Endothelial cell of hepatic sinusoid (primary cell): ENCODE data around the gene SOHLH1.
"Not testable (repeated sequence)": the region's sequence is repeated elsewhere in the genome, so short reads cannot be mapped to it uniquely, and the experiment has no call there.

ENCODE experiments used
- in situ Hi-C: cut with HindIII; loops from 2 replicates; pipeline ENCODE4 v1.10.0; 2017; ENCODE audit warnings: low sequenced_read_pairs

Gene SOHLH1

DNA sequence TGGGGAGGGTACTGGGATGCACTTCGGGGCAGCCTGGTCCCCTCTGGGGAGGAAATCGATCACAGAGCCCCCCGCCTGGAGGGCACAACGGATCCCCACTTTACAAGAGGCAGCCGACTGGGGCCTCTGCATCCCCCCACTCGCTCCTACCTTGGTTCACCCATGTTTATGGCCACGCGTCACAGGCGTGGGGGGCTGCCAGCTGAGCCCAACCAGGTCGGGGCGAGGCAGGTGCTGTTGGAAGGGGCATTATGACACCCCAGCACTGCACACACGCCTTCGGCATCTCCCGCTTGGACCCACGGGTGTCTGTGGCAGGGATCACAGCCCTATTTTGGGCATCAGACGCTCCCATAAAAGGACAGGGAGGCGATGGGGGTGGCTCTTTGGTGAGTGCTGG is 14.6 kb downstream of the SOHLH1 start:
- in situ Hi-C loops: no loop called here

DNA sequence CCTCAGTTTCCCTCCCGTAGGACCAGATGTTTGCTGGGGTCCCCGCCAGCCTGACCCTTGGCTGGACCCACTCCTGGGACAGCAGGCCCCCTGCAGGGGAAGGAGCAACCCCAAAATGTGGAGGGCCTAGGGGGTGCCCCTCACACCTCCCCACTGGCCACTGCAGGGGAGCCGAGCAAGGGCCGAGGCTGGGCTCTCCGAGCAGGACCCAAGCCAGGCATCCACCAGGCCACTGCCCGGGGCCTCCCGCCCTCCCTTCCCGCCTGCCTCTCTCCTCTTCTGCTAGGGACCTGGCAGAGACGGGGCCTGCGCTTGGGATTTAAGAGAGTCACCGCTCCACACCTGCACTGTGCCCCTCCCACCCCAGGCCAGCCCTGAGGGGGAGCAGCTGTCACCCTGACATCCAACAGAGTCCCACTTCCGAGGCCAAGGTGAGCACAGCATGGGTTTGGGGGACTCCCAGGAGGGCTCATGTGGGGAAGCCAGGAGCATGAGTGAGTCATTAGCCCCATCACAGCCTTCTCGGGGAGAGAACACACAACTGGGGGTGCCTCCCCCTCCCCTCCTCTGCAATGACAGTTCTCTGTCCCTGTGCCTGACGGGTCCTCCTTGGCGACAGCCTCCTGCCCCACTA is 15.8 kb downstream of the SOHLH1 start:
- in situ Hi-C loops: no loop called here

DNA sequence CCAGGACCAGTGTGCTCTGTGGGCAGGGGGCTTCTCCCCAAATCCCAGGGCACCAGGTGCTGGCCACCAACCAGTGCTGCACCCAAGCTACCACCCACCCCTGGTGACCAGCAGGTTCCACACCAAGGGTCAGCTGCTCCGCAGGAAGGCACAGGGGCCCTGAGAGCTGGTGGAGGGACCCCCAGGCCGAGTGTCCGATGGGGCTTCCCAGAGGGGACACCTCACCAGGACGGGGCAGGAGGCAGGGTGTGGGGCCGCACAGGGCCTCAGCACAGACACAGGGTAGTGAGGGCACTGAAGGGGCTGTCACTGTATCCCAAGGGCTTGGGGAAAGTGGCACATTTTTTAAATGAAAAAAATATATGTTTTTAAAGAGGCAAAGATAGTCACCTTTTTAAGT is 18.1 kb downstream of the SOHLH1 start:
- in situ Hi-C loops: no loop called here

DNA sequence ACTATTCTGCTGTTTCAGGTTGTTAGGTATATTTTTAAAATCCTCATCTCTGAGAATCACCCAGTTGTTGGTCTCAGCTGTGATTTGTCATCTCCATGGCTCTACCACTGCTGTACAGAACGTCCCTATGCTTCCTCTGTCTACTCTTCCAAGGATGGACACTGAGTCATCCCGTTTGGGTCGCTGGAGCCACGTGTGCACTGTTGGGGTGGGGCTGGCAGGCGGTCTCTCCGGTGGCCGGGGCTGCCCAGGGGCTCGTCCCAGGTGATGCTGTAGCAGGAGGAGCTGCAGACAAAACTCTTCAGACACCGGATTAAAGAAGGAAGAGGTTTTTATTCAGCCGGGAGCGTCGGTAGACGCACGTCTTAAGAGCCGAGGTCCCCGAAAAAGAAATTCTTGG is 19.2 kb downstream of the SOHLH1 start:
- in situ Hi-C loops: no loop called here

DNA sequence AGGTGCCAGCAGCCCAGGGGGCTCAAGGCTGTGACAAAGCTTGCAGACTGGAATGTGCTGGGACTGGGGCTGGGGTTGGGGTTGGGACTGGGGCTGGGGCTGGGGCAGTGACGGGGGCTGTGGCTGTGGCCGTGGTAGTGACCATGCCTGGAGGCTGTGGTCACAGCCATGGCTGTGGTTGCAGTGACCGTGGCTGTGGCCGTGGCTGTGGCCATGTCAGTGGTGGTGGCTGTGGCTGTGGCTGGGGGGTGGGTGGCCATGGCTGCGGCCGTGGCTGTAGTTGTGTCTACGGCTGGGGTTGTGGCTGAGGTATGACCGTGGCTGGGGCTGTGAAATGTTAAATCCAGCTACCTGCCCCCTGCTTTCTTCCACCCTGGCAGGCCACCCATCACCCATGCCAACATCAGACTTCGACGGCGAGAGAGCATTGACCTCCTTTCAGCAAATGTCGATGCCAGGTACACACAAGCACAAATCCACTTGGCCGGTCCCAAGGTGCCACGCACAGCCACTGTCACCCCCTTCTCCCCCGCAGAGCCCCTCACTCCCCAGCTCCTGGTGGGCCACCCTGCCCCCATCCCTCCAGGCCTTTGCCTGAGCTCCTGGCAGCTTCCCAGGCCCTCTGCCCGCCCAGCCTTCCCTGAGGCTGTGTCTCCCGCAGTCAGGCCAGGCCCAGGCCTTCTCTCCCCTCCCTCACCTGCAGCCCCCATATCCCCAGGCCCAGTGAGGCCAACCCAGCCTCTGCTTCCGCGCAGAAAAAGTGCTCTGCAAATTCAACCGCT is 20.9 kb downstream of the SOHLH1 start:
- in situ Hi-C loops: loop anchor here (5.0 kb wide), 1 partner anchor 39 kb away; no protein-coding TSS in a partner anchor

DNA sequence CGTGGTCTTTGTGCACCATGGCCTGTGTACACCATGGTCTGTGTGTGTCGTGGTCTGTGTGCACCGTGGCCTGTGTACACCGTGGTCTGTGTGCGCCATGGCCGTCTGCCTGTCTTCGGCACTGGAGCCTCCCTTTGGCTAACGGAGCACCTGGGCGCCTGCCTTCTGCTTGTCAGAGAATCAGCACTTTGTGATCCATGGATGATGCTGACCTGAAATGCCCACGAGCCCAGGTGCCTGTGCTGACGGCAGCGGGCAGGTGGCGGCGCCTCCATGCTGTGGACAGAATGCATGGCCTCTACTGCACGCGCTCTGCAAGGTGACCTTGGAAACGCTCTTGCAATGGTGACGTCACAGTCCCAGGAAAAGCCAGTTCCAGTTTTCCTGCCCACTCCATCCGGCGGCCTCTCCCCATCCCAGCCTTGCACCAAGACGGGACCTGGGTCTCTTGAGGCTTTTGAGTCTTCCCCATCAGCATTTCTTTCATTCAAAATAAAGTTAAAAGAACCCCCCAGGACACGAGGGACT is 21.6 kb downstream of the SOHLH1 start:
- in situ Hi-C loops: loop anchor here (5.0 kb wide), 1 partner anchor 40 kb away; no protein-coding TSS in a partner anchor

DNA sequence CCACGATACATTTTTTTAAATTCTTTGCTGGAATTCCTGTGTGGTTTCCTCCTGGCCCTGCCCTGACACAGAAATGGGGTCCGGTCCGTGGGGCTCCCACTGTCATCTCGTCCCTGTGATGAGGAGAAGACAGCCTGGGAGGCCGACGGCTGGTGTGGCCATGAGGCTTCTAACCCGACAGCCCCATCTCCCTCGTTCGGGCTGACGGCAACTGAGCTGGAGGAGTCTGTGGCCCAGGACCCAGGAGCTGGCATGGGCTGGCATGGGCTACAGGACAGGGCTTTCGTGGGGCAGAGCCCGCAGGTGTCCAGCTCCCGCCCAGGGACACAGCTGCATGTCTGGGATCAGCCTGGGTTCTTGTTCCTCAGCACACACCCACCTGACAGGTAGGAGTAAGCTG is 22.4 kb downstream of the SOHLH1 start:
- in situ Hi-C loops: loop anchor here (5.0 kb wide), 1 partner anchor 40 kb away; no protein-coding TSS in a partner anchor

DNA sequence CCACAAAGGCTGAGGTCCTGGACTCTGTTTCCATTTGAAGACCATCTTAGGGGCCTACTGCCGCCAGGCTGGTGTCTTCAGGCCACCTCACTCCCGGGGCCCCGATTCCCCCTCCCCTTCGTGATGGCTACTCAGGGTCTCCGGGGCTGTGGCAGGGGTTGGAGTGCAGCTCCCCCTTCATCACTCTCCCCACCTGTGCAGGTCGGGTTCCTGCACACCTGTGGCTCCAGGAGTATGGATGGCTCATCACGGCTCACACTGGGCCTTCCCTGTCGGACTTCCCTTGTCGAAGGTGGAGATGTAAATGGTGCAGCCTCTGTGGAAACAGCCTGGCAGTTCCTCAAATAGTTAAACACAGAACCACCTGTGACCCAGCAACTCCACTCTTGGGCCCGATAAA is 24.3 kb downstream of the SOHLH1 start:
- in situ Hi-C loops: loop anchor here (5.0 kb wide), 1 partner anchor 42 kb away; no protein-coding TSS in a partner anchor

DNA sequence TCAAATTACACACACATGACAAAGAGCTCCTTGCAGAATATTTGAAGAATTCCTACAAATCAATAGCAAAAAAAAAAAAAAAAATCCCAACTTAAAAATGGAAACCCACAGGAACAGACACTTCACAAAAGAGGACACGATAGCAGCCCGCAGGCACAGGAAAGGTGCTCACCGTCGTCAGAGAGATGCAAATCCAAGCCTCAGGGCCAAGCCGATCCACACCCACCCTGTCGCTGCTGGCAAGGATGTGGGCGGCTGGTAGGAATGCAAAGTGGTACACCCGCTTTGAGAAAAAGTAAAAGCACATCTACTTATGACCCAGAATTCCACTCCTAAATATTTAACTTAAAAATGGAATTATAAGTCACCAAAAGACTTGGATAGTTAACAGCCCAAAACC is 25.3 kb downstream of the SOHLH1 start:
- in situ Hi-C loops: no loop called here

DNA sequence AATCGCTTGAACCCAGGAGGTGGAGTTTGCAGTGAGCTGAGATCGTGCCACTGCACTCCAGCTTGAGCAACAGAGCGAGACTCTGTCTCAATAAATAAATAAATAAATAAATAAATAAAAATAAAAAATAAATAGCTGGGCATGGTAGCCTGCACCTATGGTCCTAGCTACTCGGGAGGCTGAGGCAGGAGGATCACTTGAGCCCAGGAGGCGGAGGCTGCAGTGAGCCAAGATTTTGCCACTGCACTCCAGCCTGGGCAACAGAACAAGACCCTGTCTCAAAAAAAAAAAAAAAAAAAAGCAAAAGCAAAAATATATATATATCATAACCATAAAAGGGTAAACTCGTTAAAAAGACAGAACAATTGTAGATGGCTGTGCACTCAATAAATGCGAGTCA is 26.5 kb downstream of the SOHLH1 start:
- in situ Hi-C loops: not testable (repeated sequence)

DNA sequence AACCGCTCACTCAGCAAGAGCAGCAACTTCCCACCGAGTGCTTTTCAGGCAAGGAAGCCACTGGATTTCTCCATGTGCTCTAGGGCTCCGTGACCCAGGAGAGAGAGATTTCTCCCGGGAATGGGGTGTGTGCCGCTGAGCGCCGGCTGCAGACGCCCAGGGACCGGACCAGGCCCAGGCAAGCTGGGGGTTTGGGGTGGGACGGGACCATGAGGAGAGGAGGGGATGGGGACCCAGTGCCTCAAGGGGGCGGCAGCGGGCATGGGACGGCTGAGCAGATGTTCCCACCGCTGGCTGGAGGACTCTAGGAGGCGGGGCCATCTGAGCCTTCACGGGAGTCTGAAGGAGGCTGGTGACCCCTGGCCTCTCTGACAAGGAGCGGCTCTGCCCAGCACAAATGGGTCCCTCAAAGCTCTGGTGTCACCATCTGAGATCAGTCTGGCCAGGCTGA is 27.7 kb downstream of the SOHLH1 start:
- in situ Hi-C loops: no loop called here

DNA sequence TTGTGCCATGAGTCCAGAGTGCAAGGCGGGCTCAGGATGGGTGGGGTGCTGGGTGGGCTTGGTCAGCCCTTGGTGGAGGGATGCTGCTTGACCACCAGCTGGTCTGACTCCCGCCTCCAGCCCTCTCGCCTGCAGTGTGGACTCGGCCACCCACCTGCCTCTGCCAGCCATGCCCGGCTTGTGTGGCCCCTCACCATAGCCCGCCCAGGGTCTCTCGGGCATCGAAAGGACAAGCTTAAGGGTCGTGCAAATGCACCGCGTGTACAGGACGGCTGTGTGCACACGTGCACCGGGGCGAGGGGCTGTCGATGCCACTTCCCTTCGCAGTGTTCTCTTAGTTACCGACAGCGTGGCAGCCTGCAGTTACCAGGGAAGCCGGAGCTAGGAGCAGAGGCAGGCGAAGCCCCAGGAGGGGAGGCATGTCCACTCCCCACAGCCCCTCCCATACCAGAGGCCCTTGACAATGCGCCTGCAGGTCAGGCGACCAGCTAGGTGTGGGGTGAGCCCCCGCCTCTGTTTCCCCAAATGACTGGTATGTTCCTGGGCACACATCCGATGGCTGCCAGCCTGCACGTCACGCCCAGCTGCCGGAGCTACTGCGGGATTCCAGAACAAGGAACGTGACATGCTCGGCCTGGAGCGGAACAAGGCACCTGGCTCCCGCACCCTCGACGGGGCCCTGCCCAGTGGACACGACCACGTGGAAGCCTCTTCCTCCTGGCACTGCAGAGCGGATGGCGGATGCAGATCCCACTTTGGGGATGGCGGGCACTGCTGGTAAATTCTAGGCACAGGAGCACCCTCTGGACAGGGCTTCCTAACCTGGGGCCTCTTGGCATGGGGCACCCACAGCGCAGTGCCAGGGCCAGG is 28.3 kb downstream of the SOHLH1 start:
- in situ Hi-C loops: no loop called here

DNA sequence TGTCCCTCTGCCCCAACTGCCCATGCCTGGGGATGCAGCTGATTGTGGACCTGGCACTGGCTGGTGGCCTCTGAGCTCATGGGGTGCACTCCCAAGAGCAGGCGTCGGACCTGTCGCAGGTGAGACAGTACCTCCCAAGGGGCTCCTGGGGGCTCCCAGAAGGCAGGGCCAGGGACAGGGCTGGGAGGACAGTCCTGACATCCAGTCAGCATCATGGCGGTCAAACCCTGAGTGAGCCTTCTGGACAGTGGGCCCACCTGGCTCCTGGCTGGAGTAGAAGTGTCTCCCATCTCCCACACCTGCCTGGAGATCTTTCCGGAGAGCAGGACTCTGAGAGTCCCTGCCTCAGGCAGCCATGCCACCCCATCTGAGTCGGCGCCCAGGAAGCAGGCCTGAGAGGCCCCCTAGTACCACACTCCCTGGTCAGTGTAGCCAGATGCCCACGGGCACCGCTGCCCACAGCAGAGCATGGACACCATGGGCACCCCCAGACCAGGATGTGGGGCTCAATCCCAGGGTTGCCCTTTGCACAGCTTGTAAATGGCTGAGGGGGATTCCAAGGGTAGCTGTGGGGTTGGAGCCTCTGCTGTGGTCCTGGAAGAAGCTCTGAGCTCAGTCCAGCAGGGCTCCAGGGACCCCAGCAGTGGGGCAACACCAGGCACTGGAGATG is 29.5 kb downstream of the SOHLH1 start:
- in situ Hi-C loops: no loop called here

DNA sequence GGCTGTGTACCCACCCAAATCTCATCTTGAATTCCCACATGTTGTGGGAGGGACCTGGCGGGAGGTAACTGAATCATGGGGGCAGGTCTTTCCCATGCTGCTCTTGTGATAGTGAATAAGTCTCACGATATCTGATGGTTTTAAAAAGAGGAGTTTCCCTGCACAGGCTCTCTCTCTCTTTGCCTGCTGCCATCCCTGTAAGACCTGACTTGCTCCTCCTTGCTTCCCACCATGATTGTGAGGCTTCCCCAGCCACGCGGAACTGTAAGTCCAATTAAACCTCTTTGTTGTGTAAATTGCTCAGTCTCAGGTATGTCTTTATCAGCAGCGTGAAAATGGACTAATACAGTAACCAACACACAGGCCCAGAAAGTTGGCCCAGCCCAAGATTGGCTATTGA is 30.3 kb downstream of the SOHLH1 start:
- in situ Hi-C loops: not testable (repeated sequence)

DNA sequence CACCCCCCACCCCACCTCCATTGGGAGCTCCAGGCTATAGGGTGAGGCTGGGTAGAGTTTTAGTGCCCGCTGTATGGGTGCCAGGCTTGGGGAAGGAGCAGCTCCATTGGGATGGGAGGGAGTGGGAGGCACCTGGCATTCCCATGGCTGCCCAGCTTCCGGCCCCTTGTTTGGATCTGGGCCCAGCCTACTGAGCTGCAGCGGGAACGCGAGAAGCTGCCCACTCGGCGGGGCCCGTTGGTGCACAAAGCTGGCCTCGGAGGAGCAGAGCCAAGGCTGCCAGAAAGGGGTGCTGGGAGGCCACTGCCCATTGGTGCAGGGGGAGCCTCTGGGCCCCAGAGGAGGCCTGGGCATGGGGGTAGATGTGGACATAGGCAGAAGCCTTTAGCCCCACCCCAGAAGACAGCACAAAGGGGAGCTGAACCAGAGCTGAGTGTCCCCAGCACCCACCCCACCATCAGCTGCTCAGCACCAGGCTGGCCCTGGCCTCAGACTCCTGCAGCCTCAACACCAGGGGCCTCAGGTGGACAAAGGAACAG is 31.7 kb downstream of the SOHLH1 start:
- in situ Hi-C loops: no loop called here

DNA sequence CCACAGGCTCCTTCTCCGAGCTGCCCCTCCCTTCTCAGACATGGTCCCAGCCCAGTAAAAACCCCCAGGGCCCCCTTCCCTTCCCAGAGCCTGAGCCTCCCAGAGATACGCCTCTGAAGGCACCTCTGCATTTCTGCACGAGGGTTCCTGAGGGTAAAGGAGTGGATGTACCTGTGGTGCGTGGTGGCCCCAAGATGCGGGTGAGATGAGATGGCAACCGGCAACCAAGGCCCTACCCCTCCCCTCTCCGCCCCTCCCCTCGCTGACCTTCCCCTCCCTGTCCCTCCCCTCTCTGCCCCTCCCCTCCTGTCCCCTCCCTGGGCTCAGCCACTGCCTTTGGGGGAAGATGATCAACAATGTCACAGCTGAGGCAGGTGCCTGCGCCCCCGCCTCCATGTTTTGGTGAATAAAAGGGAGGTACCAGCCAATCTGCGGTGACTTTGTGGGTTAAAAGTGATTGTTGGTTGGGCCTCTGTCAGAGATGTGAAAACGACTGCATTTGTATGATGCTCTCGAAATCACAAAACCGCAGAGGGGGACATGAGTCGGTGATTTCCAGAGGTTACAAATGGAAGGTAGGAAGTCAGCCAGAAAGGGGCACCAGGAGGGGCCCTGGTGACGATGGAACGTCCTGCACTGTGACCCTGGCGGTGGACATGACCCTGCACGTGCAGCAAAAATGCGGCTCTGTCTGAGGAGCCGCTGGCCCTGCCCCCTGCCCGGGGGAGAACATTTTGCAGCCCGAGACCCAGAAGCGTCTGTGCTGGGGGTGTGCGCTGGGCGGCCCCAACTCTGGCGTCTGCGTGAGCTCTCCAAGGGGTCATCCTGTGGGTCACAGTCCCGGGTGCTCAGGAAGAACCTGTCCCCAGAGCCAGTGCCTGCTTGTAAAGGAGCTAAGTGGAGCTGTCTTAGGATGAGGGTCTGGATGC is 32.5 kb downstream of the SOHLH1 start:
- in situ Hi-C loops: no loop called here

DNA sequence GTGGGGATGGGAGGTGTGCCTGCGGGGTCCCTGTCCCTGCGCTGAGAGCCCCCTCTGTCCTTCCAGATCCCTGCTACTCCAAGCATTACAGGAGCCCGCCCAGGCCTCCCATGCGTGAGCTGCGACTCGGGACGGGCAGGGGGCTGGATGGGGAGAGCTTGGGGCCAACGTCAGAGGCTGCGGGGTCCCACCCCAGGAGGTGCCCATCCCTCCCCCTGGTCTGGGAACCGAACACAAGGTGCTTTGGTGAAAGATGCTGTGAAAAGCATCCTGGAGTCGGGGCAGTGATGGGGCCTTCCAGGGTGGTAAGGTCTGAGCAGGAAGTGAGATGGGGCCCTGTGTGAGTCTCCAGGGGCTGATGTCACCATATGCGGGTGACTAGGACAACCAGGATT is 33.5 kb downstream of the SOHLH1 start:
- in situ Hi-C loops: no loop called here

DNA sequence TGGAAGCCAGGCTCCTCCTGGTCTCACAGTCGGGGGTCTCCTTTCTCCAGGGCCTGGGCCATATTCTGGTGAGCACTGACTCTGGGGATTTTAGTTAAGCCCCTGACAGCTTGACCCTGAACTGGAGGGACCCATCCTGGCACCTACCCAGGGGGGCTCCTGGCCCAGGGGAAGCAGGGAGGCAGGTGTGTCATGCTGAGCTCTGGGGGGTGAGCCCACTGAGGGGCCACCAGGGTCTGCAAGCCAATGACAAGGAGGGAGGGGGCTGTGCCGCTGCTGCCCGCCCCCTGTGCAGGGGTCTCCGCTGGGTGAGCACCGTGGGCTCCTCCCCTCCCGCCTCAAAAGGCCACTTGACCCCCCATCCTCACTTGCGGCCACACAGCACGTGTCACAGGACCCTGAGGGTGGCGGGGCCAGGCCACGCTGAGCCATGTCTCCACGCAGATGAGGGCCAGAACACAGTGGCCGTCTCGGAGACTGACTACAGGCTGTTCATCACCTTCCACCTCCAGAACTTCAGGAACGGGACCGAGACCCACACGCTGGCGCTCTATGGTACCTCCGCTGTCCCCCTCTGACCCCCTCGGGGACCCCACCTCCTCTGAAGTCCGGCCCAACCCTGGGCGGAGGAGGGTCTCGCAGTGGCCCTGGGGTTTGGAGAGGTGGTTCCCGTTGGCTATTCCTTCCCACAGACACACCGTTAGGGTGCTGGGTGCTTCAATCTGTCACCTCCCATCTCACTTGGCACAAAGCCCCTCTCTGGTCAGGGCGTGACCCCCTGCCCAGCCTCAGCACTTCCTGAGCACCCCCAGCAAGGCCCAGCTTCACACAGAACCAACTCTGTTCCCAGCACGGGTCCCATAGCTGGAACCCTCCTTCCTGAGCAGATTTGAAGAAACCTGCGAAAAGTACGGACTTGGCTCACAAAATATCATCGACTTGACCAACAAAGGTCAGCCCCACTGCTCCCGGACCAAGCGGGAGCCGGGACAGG is 34.2 kb downstream of the SOHLH1 start:
- in situ Hi-C loops: no loop called here
